H9 (cell line): ENCODE measurements around the gene DLG2. TPM values are rescaled to one million over a fixed set of nuclear protein-coding genes. Genes with fewer than 3 reads are reported as not detected.

Experiments
- DNase-seq: peaks from one replicate; pipeline ENCODE4 v3.0.0-alpha.2; 2017
- H2AFZ ChIP-seq: one replicate; pipeline ENCODE4 v1.6.1; 2013; ENCODE audit warnings: mild to moderate bottlenecking, low read length, control low read depth, moderate library complexity
- H2AK5ac ChIP-seq: 2 replicates; pipeline ENCODE4 v1.6.1; 2013; ENCODE audit warnings: low read length, control low read depth, mixed read lengths; ENCODE audit not compliant: insufficient read length
- H2BK120ac ChIP-seq: one replicate; pipeline ENCODE4 v1.6.1; 2013; ENCODE audit warnings: low read depth, mild to moderate bottlenecking, low read length, control low read depth, inconsistent platforms; ENCODE audit not compliant: poor library complexity, severe bottlenecking
- H2BK12ac ChIP-seq: 2 replicates; pipeline ENCODE4 v1.6.1; 2013; ENCODE audit warnings: low read length, control low read depth, mixed read lengths, low read depth; ENCODE audit not compliant: insufficient read length
- H2BK15ac ChIP-seq: 2 replicates; pipeline ENCODE4 v1.6.1; 2013; ENCODE audit warnings: low read depth, low read length, control low read depth
- H2BK20ac ChIP-seq: one replicate; pipeline ENCODE4 v1.6.1; 2013; ENCODE audit warnings: low read depth, mild to moderate bottlenecking, low read length, control low read depth, inconsistent platforms; ENCODE audit not compliant: poor library complexity, severe bottlenecking
- H2BK5ac ChIP-seq: 2 replicates; pipeline ENCODE4 v1.6.1; 2013; ENCODE audit warnings: low read length, control low read depth, mixed read lengths; ENCODE audit not compliant: insufficient read length
- H3K14ac ChIP-seq: 2 replicates; pipeline ENCODE4 v1.6.1; 2013; ENCODE audit warnings: low read length, control low read depth; ENCODE audit not compliant: insufficient read depth
- H3K18ac ChIP-seq: 2 replicates; pipeline ENCODE4 v1.6.1; 2013; ENCODE audit warnings: low read depth, mild to moderate bottlenecking, mixed read lengths, low read length, control low read depth; ENCODE audit not compliant: insufficient read length
- H3K23ac ChIP-seq: 2 replicates; pipeline ENCODE4 v1.6.1; 2013; ENCODE audit warnings: low read length, control low read depth, mixed read lengths, low read depth; ENCODE audit not compliant: insufficient read length
- H3K23me2 ChIP-seq: 2 replicates; pipeline ENCODE4 v1.6.1; 2013; ENCODE audit warnings: low read depth, mild to moderate bottlenecking, mixed read lengths, low read length, control low read depth; ENCODE audit not compliant: insufficient read length, poor library complexity, severe bottlenecking
- H3K27ac ChIP-seq: 2 replicates; pipeline ENCODE4 v1.5.1; 2013; ENCODE audit warnings: low read length, control low read depth, mixed read lengths, low read depth; ENCODE audit not compliant: insufficient read length
- H3K27me3 ChIP-seq: 2 replicates; pipeline ENCODE4 v1.6.1; 2013; ENCODE audit warnings: low read length, control low read depth, inconsistent platforms; ENCODE audit not compliant: insufficient read depth
- H3K4ac ChIP-seq: 2 replicates; pipeline ENCODE4 v1.6.1; 2013; ENCODE audit warnings: low read depth, mild to moderate bottlenecking, control low read depth, inconsistent platforms, low read length, moderate library complexity
- H3K4me1 ChIP-seq: 2 replicates; pipeline ENCODE4 v1.6.1; 2013; ENCODE audit warnings: low read length, control low read depth, inconsistent platforms; ENCODE audit not compliant: insufficient read depth
- H3K4me2 ChIP-seq: 2 replicates; pipeline ENCODE4 v1.6.1; 2013; ENCODE audit warnings: low read length, control low read depth, mixed read lengths; ENCODE audit not compliant: insufficient read length, insufficient read depth
- H3K56ac ChIP-seq: 2 replicates; pipeline ENCODE4 v1.6.1; 2013; ENCODE audit warnings: low read depth, mild to moderate bottlenecking, mixed read lengths, low read length, control low read depth; ENCODE audit not compliant: insufficient read length
- H3K79me1 ChIP-seq: 2 replicates; pipeline ENCODE4 v1.6.1; 2013; ENCODE audit warnings: low read depth, mild to moderate bottlenecking, moderate library complexity, low read length, control low read depth, inconsistent platforms; ENCODE audit not compliant: insufficient read depth, poor library complexity, severe bottlenecking
- H3K79me2 ChIP-seq: 2 replicates; pipeline ENCODE4 v1.6.1; 2013; ENCODE audit warnings: low read length, control low read depth, inconsistent platforms; ENCODE audit not compliant: insufficient read depth
- H3K9ac ChIP-seq: 2 replicates; pipeline ENCODE4 v1.6.1; 2013; ENCODE audit warnings: low read length, control low read depth, mixed read lengths; ENCODE audit not compliant: insufficient read length; ENCODE audit errors: extremely low read depth
- H3K9me3 ChIP-seq: one replicate; pipeline ENCODE4 v1.6.1; 2013; ENCODE audit warnings: low read depth, low read length, inconsistent platforms; ENCODE audit not compliant: control insufficient read depth
- H3T11ph ChIP-seq: one replicate; pipeline ENCODE4 v1.6.1; 2013; ENCODE audit warnings: mild to moderate bottlenecking, low read length, control low read depth, inconsistent platforms
- H4K20me1 ChIP-seq: one replicate; pipeline ENCODE4 v1.6.1; 2013; ENCODE audit not compliant: control insufficient read depth, insufficient read length, insufficient read depth
- H4K5ac ChIP-seq: 2 replicates; pipeline ENCODE4 v1.6.1; 2013; ENCODE audit warnings: low read depth, mild to moderate bottlenecking, mixed read lengths, low read length, control low read depth; ENCODE audit not compliant: insufficient read length
- H4K8ac ChIP-seq: replicated peaks from 2 replicates; pipeline ENCODE4 v1.6.1; 2013; ENCODE audit warnings: low read length, control low read depth, mixed read lengths, low read depth; ENCODE audit not compliant: insufficient read length
- H4K91ac ChIP-seq: 2 replicates; pipeline ENCODE4 v1.6.1; 2013; ENCODE audit warnings: low read depth, mild to moderate bottlenecking, moderate library complexity, mixed read lengths, low read length, control low read depth; ENCODE audit not compliant: insufficient read length
- H3K27ac Mint-ChIP-seq, 3 experiments: 2 replicates in 2 of 3; 3 replicates in 1 of 3; pipeline ENCODE4 v1.8.0; 2020 to 2021; ENCODE audit warnings: mixed read lengths in 3 of 3, mild to moderate bottlenecking in 1 of 3, moderate library complexity in 1 of 3
- H3K27me3 Mint-ChIP-seq: 2 replicates; pipeline ENCODE4 v1.8.0; 2021; ENCODE audit warnings: low read depth, mild to moderate bottlenecking, moderate library complexity, mixed read lengths
- H3K36me3 Mint-ChIP-seq, 3 experiments: 2 replicates in 2 of 3; 3 replicates in 1 of 3; pipeline ENCODE4 v1.8.0; 2020 to 2021; ENCODE audit warnings: low read depth in 3 of 3, mixed read lengths in 3 of 3; ENCODE audit not compliant: insufficient read depth in 1 of 3
- H3K4me1 Mint-ChIP-seq, 2 experiments: 2 replicates each; pipeline ENCODE4 v1.8.0; 2020; ENCODE audit warnings: mixed read lengths in 2 of 2
- H3K4me3 Mint-ChIP-seq, 2 experiments: 2 replicates in 1 of 2; 3 replicates in 1 of 2; pipeline ENCODE4 v1.8.0; 2020 to 2021; ENCODE audit warnings: mild to moderate bottlenecking in 2 of 2, mixed read lengths in 2 of 2, moderate library complexity in 1 of 2
- H3K9me3 Mint-ChIP-seq, 2 experiments: 2 replicates in 1 of 2; 3 replicates in 1 of 2; pipeline ENCODE4 v1.8.0; 2020; ENCODE audit warnings: mild to moderate bottlenecking in 2 of 2, mixed read lengths in 2 of 2, moderate library complexity in 1 of 2
- WGBS: extraction: QIAGEN DNeasy Blood & Tissue Kit; methylation state at CpG from one replicate; pipeline ENCODE4 v1.1.7; 2013; ENCODE audit warnings: missing lambda C conversion rate, low lambda C conversion rate, mixed read lengths; ENCODE audit not compliant: insufficient read length; ENCODE audit errors: extremely low coverage; 5-methylcytosine and 5-hydroxymethylcytosine counted together
- total RNA-seq: library from RNA; stranded (reverse); gene quantifications from 2 replicates; pipeline ENCODE4 v1.2.1, GENCODE V29; 2021
- TF ChIP-seq, protein P1 (sequence below): fragments of 200-600 bp; sonication (generic); conservative IDR thresholded peaks from 3 replicates; pipeline ENCODE4 v1.8.0; 2021; ENCODE audit warnings: antibody characterized with exemption, mild to moderate bottlenecking

DLG2 gene
- total RNA-seq, 1 experiment from 2014 or later = 8.0 TPM

DNA sequence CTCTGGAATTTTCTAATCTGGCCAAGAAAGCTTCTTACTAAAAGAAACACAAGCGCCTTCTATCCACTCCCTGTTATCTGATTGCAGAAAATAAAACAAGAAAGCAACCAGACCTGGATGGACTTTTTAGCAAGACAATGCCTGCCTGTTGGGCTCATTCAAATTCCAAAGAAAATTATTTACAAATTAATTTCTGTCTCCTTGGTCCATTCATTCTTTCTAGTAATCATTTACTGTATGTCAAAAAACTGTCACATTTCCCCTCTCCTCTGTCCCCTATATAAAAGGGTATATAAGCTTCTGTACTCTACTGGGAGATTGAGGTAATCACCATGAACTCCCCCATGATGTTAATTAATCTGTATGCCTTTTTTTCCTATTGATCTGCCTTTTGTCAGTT, 279.9 kb downstream of the DLG2 start:
- H3K18ac ChIP-seq = no peak overlapping the region
- no peak overlapping the region for H2BK12ac ChIP-seq
- no peaks in the 10 kb centered on the region for H3K79me2 ChIP-seq
- no peaks in the 10 kb centered on the region for H4K20me1 ChIP-seq
- H3K9me3 ChIP-seq = no peaks in the 10 kb centered on the region
- peaks cover 12 to 25% (median 17%) of the 10 kb centered on the region in 3 experiments; a peak in 6 of 7 replicates for H3K36me3 Mint-ChIP-seq
- H3K23me2 ChIP-seq = no peaks in the 10 kb centered on the region
- no peak overlapping the region for H3T11ph ChIP-seq
- no peak overlapping the region for H3K4ac ChIP-seq
- no peak overlapping the region for H3K4me2 ChIP-seq
- no peak overlapping the region for H3K23ac ChIP-seq
- no peak overlapping the region for H2BK20ac ChIP-seq
- peaks cover 40 to 52% of the 10 kb centered on the region in 2 experiments for H3K4me1 Mint-ChIP-seq
- TF ChIP-seq, protein P1, sequence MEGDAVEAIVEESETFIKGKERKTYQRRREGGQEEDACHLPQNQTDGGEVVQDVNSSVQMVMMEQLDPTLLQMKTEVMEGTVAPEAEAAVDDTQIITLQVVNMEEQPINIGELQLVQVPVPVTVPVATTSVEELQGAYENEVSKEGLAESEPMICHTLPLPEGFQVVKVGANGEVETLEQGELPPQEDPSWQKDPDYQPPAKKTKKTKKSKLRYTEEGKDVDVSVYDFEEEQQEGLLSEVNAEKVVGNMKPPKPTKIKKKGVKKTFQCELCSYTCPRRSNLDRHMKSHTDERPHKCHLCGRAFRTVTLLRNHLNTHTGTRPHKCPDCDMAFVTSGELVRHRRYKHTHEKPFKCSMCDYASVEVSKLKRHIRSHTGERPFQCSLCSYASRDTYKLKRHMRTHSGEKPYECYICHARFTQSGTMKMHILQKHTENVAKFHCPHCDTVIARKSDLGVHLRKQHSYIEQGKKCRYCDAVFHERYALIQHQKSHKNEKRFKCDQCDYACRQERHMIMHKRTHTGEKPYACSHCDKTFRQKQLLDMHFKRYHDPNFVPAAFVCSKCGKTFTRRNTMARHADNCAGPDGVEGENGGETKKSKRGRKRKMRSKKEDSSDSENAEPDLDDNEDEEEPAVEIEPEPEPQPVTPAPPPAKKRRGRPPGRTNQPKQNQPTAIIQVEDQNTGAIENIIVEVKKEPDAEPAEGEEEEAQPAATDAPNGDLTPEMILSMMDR = no peak
- no peak overlapping the region for H3K27ac ChIP-seq
- H3K9ac ChIP-seq = no peak overlapping the region
- H3K56ac ChIP-seq = no peak overlapping the region
- H2AFZ ChIP-seq = no peak overlapping the region
- H2BK120ac ChIP-seq = no peak overlapping the region
- no peak for DNase-seq
- no peaks in the 10 kb centered on the region for H3K79me1 ChIP-seq
- H3K27me3 Mint-ChIP-seq = no peaks in the 10 kb centered on the region
- no peak overlapping the region for H2BK15ac ChIP-seq
- H4K8ac ChIP-seq = no peak overlapping the region
- H4K91ac ChIP-seq = no peak overlapping the region
- H3K9me3 Mint-ChIP-seq = peaks cover 16 to 20% of the 10 kb centered on the region in 2 experiments
- peaks cover 9% of the 10 kb centered on the region; the same call in 1 of the 2 replicates for H3K4me1 ChIP-seq
- no peaks in the 10 kb centered on the region for H3K27me3 ChIP-seq
- H4K5ac ChIP-seq = no peak overlapping the region
- no peak overlapping the region for H3K14ac ChIP-seq
- peak overlapping the region in 2 of 3 experiments; percentile 85 to 94; a peak in 5 of 7 replicates for H3K27ac Mint-ChIP-seq
- H3K4me3 Mint-ChIP-seq = no peak overlapping the region
- H2BK5ac ChIP-seq = no peak overlapping the region
- WGBS = no CpG with 5 or more reads among the region's 1 CpG
- no peak overlapping the region for H2AK5ac ChIP-seq
